Measurements from ENCODE around the gene COLEC11.

The COLEC11 gene

DNA sequence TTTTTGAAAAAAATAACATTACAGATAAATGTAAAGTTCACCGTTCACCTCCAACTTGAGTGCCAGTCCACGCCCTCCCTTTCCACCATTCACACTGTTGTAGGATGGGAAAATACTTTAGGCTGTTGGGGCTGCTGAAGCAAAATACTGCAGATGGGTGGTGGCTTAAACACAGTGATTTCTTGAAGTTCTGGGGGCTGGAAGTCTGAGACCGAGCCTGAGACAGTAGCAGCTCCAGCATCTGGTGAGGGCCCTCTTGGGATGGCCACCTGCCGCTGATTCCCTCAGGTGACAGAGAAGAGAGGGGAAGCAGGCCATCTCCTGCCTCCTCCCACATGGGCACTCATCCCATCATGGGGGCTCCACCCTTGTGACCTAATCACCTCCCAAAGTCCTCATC, 80.8 kb downstream of the COLEC11 start:
- DNase-seq (ENCODE audit: low read depth) = no peak

DNA sequence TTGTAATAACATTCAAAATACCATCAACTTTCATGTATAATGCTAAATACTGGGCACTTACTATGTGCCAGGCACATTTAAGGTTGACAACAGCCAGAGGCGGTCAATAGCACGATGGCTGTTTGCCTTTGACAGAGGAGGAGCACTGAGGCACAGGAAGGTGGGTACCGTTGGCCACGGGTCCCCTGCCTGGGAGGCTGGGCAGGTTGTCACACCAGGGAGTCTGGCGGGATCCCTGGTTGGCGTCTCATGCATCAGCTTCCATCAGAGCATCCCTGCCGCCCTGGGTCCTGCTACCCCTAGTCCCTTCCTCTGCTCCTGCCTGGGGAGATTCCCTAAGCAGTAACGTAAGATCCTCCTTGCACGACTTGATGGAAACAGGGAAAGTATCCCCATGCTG, 82.5 kb downstream of the COLEC11 start:
- no peak for DNase-seq (ENCODE audit: low read depth)

DNA sequence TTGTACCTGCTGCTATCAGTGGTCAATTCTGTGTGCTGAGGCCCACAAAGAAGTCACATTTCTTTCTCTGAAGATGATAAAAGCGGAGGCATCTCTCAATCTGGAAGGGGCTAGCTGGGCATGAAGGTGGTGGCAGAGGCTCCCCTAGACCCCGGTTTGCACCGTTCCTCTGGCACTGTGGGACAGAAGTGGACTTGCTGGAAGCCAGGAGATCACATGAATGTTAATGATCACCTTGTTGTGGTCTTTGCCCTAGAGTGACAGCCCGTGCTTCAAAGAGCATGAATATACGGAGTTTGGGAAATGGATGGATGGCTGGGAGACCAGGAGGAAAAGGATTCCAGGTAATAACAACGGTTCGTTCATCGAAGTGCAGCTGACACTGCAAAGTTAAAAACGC, 83.3 kb downstream of the COLEC11 start:
- DNase-seq (ENCODE audit: low read depth) = no peak

DNA sequence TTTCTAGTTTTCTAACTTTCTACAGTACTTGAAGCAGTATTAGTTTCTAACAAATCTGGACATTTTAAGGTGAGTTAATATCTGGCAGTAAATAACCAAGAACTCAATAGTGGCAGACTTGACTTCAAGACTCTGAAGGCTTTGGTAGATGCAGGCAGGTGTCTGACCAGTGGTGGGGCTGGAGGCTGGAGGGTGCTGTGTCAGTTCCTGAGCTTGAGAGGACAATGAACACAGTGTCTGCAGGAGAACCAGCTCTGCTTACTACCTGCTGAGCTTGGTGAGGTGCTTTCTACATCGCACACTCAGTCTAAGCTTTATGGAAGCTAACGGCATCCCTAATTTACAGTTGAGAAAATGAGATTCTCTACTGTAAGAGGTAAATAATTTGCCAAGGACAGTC, 84.3 kb downstream of the COLEC11 start:
- DNase-seq (ENCODE audit: low read depth) = no peak

DNA sequence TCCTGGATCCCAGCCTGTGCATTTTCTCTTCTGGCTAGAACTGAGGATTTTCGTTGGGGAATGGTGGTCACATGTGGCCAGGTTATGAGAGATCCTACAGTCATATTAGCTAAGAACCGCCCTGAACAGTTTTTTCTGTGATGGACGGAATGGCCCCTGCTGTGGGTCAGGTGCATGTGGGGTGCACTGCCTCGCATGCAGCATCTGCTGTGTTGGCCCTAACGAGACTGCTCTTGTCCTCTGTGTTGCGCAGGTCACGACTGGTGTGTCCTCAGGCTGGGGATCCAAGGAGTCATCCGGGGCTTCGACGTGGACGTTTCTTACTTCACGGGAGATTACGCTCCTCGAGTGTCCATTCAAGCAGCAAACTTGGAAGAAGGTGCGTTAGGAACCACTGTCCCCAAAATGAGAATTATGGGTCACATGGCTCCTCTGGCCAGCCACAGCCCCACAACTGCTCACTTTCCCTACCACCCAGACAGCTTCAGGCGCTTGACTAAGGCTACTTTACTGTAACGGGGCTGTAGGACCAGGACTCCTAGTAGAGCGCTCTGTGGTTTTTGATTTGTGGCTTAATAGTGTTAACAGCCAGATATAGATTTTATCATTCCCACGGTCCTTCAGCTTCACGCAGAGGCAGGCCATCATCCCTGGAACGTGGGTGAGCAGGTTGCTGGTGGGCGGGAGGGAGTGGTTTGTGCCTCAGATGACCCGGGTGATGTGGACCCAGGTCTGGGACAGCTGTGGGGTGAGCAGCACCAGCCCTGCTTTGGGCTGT, 84.9 kb downstream of the COLEC11 start:
- no peak for DNase-seq (ENCODE audit: low read depth)

DNA sequence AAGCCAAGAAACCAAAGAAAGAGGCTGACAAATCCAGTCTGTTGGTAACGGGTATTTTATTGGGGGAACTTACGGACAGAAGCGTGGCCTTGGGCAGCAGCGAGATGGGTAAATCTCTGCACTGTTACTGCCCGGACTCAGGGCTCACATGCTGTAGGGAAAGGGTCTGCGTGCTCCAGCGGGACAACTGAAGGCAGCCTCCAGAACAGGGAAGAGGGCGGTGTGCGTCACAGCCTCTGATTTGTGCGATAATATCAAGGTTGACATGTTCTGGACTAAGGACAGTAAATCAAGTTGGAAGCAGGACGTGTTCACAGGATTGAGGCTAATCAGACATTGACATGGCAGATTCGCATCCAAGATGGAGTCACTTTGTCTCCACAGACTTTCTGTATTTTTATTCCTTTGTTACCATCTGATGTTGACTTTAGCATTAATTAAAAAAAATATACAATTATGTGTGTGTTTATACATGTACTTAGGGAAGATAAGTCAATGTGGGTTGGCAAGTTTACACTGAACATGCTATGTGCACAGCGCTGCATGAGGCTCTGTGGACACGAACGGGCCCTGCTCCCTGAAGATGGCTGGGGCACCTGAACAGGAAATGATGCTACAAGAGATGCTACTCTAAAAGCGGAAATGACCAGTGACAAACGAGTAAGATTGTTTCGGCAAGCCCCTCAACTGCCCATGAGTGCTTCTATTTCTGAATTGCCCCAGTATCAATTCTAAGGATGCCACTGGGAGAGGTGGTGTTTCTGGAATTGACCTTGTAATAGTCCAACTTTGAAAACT, 85.8 kb downstream of the COLEC11 start:
- no peak for DNase-seq (ENCODE audit: low read depth)

DNA sequence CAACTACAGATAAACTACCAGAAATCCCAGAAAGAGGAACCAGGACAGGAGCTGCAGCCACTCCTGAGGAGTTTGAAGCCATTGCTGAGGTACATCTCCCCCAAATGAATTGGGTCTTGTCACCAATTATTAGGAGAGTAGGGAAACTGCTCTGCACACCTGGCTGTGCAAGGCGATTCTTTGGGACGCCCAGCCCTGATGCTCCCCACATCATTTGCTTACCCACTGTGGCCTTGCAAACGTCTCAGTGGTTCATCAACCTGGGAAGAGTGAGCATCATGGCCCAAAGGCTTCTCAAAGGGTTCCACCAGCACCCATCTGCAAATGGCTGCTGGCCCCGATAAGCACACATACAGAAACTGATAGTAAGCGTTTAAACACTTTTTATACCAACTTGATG, 86.7 kb downstream of the COLEC11 start:
- DNase-seq (ENCODE audit: low read depth) = no peak

DNA sequence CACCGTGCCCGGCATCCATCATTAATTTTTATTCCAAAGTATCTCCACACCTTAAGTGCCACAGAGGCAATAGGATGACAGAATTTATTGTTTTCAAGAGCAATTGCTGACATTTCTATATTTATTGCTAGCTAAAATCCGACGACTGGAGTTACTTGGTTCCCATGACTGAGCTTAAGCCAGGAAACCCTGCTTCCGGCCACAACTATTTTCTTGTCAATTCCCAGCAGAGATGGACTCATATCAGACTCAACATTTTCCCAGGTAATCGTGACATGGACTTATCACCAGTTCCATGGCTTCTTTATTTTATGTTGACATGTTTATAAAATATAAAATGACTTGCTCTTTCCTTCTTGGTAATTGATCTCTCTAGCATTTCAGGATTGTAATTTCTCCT, 87.9 kb downstream of the COLEC11 start:
- no peak for DNase-seq (ENCODE audit: low read depth)

DNA sequence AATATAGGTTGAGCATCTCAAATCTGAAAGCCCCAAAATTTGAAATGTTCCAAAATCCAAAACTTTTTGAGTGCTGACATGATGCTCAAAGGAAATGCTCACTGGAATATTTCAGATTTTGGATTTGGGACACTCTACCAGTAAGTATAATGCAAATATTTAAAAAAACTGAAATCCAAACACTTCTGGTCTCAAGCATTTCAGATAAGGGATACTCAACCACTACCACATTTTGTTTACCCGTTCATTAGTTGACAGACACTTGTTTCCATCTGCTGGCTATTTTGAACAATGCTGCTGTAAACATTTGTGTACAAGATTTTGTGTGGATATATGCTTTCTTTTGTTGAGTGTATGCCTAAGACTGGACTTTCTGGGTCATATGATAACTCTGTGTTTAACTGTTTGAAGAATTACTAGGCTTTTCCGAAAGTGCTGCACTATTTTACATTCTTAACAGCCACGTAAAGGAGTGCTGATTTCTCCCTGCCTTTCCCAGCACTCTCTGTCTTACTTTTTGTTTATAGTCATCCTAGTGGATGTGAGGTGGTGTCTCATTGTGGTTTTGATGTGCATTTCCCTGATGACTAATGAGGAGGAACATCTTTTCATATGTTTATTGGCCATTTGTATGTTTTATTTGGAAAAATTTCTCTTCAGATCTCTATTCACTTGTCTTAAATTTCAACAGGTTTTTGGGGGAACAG, 89.0 kb downstream of the COLEC11 start:
- DNase-seq (ENCODE audit: low read depth) = no peak

DNA sequence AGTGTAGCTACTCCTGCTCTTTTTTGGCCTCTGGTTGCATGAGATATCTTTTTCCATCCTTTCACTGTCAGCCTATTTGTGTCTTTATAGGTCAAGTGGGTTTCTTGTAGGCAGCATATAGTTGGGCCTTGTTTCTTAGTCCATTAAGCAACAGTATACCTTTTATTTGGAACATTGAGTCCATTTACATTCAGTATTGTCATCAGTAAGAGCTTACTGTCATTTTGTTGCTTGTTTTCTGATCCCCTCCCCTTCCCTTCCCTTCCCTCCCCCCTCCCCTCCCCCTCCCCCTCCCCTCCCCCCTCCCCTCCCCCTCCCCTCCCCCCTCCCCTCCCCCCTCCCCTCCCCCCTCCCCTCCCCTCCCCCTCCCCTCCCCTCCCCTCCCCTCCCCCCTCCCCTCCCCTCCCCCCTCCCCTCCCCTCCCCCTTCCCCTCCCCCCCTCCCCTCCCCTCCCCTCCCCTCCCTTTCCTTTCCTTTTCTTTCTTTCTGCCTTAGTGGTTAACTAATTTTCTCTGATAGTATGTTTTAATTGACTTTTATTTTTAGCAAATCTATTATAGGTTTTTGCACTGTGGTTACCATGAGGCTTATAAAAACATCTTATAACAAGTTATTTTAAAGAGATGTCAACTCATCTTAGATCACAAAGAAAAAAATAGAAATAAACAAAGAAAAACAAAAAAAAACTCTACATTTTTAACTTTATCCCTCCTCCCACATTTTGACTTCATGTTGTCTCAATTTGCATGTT, 95.3 kb downstream of the COLEC11 start:
- DNase-seq (ENCODE audit: low read depth) = no peak

DNA sequence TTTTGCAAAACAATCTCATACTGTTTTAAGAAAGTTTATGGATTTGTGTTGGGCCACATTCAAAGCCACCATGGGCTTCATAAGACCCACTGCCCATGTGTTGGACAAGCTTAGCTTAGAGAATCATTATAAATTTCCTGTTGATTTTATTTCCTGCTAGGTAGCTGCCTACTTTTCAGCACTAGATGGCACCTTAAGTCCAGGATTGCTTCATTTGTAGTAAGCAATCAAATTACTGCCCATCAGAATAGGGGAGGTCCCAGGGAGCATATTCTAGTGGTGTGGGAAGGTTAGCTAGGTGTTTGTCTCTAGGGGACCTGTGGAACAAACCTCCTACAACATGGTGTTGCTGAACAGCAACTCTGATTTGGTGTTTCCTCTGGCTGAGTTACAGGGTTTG, 97.5 kb downstream of the COLEC11 start:
- no peak for DNase-seq (ENCODE audit: low read depth)

Data from stimulated activated CD8-positive, alpha-beta memory T cell treated with anti-CD3 and anti-CD28 coated beads, Interleukin-12 subunit alpha, Interleukin-12 subunit beta, amount 100 ng/mL, for 4 hours (primary cell).